Measurements from ENCODE around the gene MAFG. TPM values are rescaled to one million over a fixed set of nuclear protein-coding genes. Genes with fewer than 3 reads are reported as not detected.

MAFG gene
- total RNA-seq, 1 donor from 2014 or later: 26.2 TPM

GRCh38 chr17:81885869-81886548 is 41.5 kb downstream of the MAFG start:
- intact Hi-C loops (cut with DNase I): no loop called here

DNA sequence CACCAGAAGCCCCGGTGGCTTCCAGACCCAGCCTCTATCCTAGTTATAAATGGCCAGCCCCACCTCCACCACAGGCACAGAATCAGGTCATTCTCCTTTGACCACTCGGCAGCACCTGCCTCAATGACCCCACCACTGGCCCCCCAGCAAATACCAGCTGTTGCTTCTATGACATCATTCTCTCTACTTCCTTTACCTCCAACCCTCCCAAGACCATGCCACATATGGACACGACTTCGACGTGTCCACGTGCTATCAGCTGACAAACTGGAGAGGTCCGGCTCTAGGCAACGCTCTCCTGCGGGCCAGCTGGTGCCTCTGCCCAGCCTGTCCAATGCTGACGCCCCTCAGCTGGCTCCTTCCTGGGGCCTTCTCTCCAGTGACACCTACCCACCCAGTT is 42.1 kb downstream of the MAFG start:
- ATAC-seq (no peak), DNase-seq (ENCODE audit: missing footprints) (no peak)
- intact Hi-C loops (cut with DNase I): no loop called here

More at GRCh38 chr17:81885869-81886548, 41.5 kb downstream of the MAFG start:
- no peak for DNase-seq (ENCODE audit: missing footprints)
- no peak for ATAC-seq

- ATAC-seq (no peak), DNase-seq (ENCODE audit: missing footprints) (no peak)
- intact Hi-C loops (cut with DNase I): no loop called here
Measured at GRCh38 chr17:81884968-81885367, 42.6 kb downstream of the MAFG start.

DNA sequence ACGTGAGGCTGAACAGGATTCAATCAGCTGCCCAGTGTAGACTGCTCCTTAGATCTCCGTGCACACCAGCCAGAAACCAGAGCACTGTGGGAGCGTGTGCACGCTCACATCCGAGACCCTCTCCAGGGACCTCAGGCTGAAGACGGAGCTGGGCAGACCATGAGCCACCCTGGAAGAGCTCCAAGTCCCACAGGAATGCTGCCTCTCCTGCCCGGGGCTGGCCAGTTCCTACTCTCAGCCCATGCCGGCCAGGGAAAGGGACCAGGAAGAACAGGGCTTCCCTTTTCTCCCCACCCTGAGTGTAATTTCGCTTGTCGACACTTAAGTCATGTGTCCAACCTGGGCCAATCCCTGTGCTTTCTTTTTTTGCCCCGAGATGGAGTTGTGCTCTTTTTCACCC is 43.0 kb downstream of the MAFG start:
- DNase-seq (ENCODE audit: missing footprints) (no peak), ATAC-seq (no peak)
- intact Hi-C loops (cut with DNase I): no loop called here

- no peak for DNase-seq (ENCODE audit: missing footprints)
- no peak for ATAC-seq
- intact Hi-C loops (cut with DNase I): no loop called here
Measured at GRCh38 chr17:81879121-81879520, 48.4 kb downstream of the MAFG start.

DNA sequence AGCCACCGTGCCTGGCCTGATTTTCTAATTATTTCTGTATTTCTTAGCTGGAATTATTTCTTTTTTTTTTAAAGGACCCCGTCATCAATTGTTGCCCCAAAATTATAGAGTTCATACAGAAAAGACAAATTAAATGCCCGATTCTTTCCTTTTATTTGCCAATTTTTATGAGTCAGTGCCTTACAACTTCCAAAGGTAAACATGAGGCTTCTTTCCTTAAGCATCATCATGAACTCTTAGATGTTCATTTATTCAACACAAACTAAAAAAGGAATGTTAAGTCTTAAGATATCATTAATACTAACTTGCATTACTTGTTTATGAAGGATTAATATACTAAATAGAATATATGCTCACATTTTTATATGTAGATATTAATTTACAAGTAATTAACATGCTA is 49.2 kb downstream of the MAFG start:
- DNase-seq (ENCODE audit: missing footprints) (no peak), ATAC-seq (no peak)
- intact Hi-C loops (cut with DNase I): no loop called here

DNA sequence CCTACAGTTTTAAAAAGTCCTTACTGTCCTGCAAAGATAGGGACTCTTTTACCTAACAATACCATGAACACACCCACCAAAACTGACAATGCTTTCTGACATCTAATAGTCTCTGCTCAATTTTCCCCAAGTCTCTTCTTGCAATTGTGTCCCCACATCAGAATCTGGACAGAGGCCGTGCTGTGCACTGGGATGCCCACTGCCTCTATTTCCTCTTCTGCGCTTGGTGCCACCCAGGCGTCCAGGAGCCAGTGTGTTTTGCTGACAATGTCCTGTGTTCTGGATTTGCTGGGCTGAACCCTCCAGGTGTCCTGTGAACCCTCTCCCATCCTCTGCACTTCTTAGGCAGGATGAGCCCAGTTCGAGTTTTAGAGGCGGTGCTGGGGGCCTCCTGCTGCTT is 50.0 kb downstream of the MAFG start:
- ATAC-seq: no peak
- intact Hi-C loops (cut with DNase I): no loop called here

DNA sequence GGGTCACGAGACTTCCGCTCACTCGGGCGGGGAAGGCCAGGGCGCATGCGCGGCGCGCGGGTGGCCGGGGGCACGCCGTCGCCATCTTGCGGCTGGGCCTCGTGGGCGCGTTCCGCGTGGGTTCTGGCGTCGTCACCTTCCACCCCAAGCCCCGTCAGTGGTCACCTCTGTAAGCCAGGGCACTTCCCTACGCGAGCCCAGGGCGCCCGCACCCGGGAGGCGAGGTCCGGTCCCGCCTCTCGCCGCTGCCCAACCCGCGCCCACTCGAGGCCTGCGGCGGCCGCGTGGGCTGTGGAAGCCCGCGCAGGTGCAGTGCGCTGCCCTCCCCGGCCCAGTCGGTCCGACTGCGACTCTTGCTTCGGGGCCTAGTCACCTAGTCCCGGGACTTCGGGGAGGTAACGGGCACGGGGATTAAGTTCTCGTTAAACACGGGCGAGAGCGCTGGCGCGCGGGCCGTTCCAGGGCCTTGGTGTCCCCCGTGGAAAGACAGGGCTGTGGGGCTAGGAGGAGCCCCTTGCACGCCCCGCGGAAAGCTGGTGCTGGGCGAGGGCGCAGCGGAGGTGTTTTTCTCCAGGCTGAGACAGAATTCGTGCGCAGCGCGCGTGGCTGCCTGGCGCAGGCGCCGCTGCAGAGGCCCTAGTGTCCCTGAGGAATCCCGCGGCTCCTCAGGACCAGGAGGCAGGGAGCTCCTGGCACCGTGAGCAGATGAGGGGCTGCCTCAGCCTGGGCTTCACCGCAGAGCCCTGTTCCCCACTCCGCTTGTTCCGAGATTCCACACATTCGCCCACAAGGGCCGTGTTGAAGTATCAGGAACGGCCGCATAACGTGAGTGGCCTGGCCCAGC is 55.9 kb downstream of the MAFG start:
- ATAC-seq: peak; percentile 44
- intact Hi-C loops (cut with DNase I): no loop called here
- peak; percentile 97 for DNase-seq (ENCODE audit: missing footprints)

More for the DNA sequence above, 50.0 kb downstream of the MAFG start:
- DNase-seq (ENCODE audit: missing footprints): no peak

GRCh38 chr17:81870981-81871386 is 56.6 kb downstream of the MAFG start, which contains the start of gene ARHGDIA:
TSS of gene ARHGDIA (minus strand) at chr17:81871337. CDS start at chr17:81869930, 1,407 bp downstream.
- ATAC-seq (peak; percentile 73), DNase-seq (ENCODE audit: missing footprints) (no peak)
- intact Hi-C loops (cut with DNase I): no loop called here

DNA sequence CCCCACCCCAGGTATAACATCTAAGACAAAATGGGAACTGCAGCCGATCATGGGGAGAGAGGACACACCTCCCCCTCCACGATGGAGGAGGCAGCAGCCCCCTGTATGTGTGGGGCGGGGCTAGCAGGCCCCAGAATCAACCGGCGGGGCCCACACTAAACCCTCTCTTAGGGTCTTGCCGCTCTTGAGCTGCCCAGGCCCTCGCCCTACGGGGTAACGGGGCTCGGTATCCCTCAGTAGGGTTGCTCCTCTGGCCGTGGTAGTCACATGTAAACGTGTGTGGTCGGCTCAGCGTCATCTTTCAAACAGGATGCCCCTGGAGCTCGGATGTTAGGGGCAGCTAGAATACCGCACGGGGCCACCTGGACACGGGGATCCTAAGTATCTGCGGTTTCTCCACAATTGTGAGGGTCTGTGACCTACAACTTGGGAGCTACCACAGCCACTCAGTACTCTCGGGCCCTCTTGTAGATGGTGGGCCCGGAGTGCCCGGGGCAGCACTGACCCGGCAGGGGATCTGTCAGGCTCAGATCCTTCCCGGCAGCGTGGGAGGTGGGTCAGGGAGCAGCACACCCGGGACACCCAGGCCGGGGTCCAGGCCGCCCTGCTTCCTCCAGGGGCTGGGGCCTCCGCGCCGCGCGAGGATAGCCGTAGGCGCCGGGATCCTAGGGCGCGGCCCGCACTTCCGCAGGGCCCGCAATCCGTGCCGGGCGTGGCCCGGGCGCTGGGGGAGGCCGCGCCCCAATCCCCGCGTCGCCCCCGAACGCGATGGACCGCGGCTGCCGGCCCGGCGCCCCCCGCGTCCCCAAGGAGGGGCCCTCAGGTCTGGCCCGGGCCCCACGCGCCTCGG is 57.2 kb downstream of the MAFG start:
- intact Hi-C loops (cut with DNase I): no loop called here
- DNase-seq (ENCODE audit: missing footprints) (peak; percentile 79), ATAC-seq (no peak)

- peak; percentile 21 for ATAC-seq
- intact Hi-C loops (cut with DNase I): no loop called here
Measured at GRCh38 chr17:81869221-81870130, 58.1 kb downstream of the MAFG start.

DNA sequence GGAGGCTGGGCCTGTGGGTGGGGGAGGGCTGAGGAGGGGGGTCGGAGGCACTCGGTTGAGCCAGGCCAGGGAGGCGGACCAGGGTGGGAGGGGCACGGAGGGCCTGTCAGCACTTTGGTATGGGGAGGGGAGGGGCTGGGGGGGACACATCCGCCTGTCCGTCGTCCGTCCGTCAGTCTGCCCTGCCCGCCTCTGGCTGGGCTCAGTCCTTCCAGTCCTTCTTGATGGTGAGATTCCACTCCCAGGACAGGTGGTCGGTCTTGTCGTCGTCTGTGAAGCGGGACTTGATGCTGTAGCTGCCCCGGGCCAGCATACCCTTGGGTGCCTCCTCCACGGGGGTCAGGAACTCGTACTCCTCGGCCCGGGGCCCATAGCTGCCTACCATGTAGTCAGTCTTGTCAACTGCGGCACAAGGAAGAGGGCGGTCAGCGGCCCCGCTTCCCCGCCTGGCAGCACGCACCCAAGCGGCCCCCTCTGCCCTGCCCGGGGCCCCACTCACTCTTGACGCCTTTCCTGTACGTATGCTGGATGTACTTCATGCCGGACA is 58.8 kb downstream of the MAFG start:
- DNase-seq (ENCODE audit: missing footprints) (no peak), ATAC-seq (no peak)
- intact Hi-C loops (cut with DNase I): no loop called here

More at GRCh38 chr17:81869221-81870130, 58.1 kb downstream of the MAFG start:
- peak; percentile 85 for DNase-seq (ENCODE audit: missing footprints)

Other genes with a start within 250 kb of the MAFG start
- 11.9 TPM for gene ARL16, start 243.9 kb downstream of the MAFG start, total RNA-seq
- gene HGS, start 243.7 kb downstream of the MAFG start, total RNA-seq: 36.6 TPM
- gene MRPL12, start 224.4 kb downstream of the MAFG start, total RNA-seq: 177 TPM
- gene SLC25A10, start 215.5 kb downstream of the MAFG start, total RNA-seq: 7.4 TPM
- gene GCGR, start 123.6 kb downstream of the MAFG start, total RNA-seq: not detected
- 109 TPM for gene MCRIP1, start 94.4 kb downstream of the MAFG start, total RNA-seq
- gene PPP1R27, start 92.7 kb downstream of the MAFG start, total RNA-seq: not detected
- gene P4HB, start 67.2 kb downstream of the MAFG start, total RNA-seq: 355 TPM
- 126 TPM for gene ARHGDIA, start 56.4 kb downstream of the MAFG start, total RNA-seq
- 35.5 TPM for gene ALYREF, start 36.1 kb downstream of the MAFG start, total RNA-seq
- gene ANAPC11, start 36.0 kb downstream of the MAFG start, total RNA-seq: 179 TPM
- 0.38 TPM for gene NPB, start 25.5 kb downstream of the MAFG start, total RNA-seq
- gene PCYT2, start 16.3 kb downstream of the MAFG start, total RNA-seq: 31.0 TPM
- gene SIRT7, start 9.6 kb downstream of the MAFG start, total RNA-seq: 6.2 TPM
- gene PYCR1, start 9.6 kb upstream of the MAFG start, total RNA-seq: 6.2 TPM
- 3.7 TPM for gene MYADML2, start 19.5 kb upstream of the MAFG start, total RNA-seq
- gene NOTUM, start 33.5 kb upstream of the MAFG start, total RNA-seq: 0.89 TPM
- gene ASPSCR1, start 49.9 kb upstream of the MAFG start, total RNA-seq: 25.5 TPM
- gene CENPX, start 95.1 kb upstream of the MAFG start, total RNA-seq: 30.5 TPM
- 5.3 TPM for gene LRRC45, start 95.6 kb upstream of the MAFG start, total RNA-seq
- gene RAC3, start 103.9 kb upstream of the MAFG start, total RNA-seq: 2.2 TPM
- 175 TPM for gene DCXR, start 110.0 kb upstream of the MAFG start, total RNA-seq
- 19.3 TPM for gene RFNG, start 124.1 kb upstream of the MAFG start, total RNA-seq
- 80.9 TPM for gene GPS1, start 124.2 kb upstream of the MAFG start, total RNA-seq
- 59.3 TPM for gene DUS1L, start 138.1 kb upstream of the MAFG start, total RNA-seq
- gene FASN, start 170.5 kb upstream of the MAFG start, total RNA-seq: 46.6 TPM

Measured in Right ventricle myocardium inferior (tissue), 1 donor.